ENCODE data around the gene FAM163B.

The FAM163B gene

DNA sequence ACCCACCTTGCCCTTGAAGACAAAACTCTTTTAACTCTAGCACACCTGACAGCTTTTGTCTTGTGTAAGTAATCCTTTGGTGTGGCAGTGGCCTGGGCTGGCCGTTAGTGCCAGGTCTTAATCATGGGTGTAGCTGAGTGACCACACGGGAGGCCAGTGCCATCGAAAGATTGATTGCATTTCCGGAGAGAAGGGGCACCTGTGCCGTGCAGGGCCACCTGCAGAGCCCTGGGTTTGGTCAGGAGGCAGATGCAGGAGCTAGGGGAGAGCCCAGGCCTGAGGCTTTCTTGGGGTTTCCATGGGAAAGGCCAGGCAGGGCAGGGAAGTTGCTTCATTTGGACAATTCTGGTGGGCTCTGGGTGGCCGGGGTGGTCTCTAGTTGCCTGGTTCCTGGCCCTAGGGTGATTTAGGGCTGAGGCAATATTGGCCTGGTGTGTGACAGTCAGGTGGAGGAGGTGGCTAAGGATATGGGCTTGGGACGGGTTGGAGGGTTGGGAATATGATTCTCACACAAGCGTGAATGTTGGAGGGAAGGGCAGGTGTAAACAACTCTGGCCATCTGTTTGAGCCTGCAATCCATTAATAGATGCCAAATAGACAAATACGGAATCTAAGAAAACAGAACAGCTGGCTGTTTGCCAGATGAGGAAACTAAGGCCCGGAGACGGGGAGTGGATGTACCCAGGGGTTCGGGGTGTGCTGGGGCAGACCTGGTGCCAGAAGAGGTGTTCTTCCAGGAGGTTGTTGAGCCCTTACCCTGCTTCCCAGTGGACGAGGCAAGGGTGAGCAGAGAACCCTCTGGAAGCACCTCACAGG lies 31.6 kb upstream of the FAM163B start:
- no peak overlapping the region for H3K27ac ChIP-seq (ENCODE audit: poor library complexity, severe bottlenecking)
- H3K27me3 ChIP-seq (ENCODE audit: insufficient read depth, poor library complexity, severe bottlenecking) = peaks cover 51% of the 10 kb centered on the region
- no peak for TF ChIP-seq CTCF (IDR thresholded peaks at IDR 0.05; ENCODE audit: poor library complexity, severe bottlenecking)
- no peak overlapping the region for H3K4me3 ChIP-seq (ENCODE audit: severe bottlenecking)
- DNase-seq (ENCODE audit: low spot score) (no peak), ATAC-seq (ENCODE audit: low read depth) (no peak)
- H3K4me1 ChIP-seq (ENCODE audit: insufficient read depth, poor library complexity, severe bottlenecking) = no peaks in the 10 kb centered on the region
- no peaks in the 10 kb centered on the region for H3K36me3 ChIP-seq (ENCODE audit: low read depth)
- no peaks in the 10 kb centered on the region for H3K9me3 ChIP-seq (ENCODE audit: severe bottlenecking)

DNA sequence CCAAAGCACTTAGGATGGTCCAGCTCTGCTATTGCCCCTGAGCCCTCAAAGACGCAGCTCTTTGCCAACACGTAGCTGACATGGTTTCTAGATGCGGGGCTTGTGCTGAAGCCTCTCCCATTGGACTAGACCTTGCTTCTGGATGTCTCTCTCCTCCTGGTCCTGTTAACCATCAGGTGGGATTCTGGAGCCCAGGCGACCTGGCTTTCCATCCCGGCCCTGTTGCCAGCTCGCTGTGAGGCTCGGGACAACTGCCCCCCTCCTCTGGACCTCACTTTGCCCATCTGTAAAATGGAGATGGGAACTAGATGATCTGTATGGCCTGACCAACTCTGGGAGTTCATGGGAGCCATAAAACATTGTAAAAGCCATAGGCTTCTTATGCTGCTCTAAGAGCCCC lies 31.0 kb upstream of the FAM163B start:
- ATAC-seq (ENCODE audit: low read depth) (no peak), DNase-seq (ENCODE audit: low spot score) (no peak)
- H3K27ac ChIP-seq (ENCODE audit: poor library complexity, severe bottlenecking) = no peak overlapping the region
- H3K27me3 ChIP-seq (ENCODE audit: insufficient read depth, poor library complexity, severe bottlenecking) = peaks cover 51% of the 10 kb centered on the region
- H3K9me3 ChIP-seq (ENCODE audit: severe bottlenecking) = no peaks in the 10 kb centered on the region
- no peak overlapping the region for H3K4me3 ChIP-seq (ENCODE audit: severe bottlenecking)
- no peaks in the 10 kb centered on the region for H3K36me3 ChIP-seq (ENCODE audit: low read depth)
- no peaks in the 10 kb centered on the region for H3K4me1 ChIP-seq (ENCODE audit: insufficient read depth, poor library complexity, severe bottlenecking)
- TF ChIP-seq CTCF (IDR thresholded peaks at IDR 0.05; ENCODE audit: poor library complexity, severe bottlenecking) = no peak

DNA sequence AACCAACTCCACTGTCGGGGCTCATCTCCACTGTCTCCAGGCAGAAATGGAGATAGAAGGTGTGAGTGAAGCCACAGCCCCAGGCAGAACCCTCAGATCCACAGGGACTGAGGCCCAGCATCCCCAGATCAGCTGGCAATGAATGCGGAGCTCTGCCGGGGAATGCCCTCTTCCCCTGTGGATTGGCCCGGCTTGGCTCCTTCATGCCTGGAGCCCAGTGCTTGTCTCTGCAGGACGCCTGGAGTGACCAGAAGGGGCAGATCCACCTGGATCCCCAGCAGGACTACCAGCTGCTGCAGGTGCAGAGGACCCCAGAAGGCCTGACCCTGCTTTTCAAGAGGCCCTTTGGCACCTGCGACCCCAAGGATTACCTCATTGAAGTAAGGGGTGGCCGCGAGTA lies 30.4 kb upstream of the FAM163B start:
- Histone ChIP-seq H3K4me3 (ENCODE audit: severe bottlenecking) (no peak overlapping the region), H3K27ac (ENCODE audit: poor library complexity, severe bottlenecking) (no peak overlapping the region), H3K9me3 (ENCODE audit: severe bottlenecking) (no peaks in the 10 kb centered on the region), H3K27me3 (ENCODE audit: insufficient read depth, poor library complexity, severe bottlenecking) (peaks cover 51% of the 10 kb centered on the region), H3K36me3 (ENCODE audit: low read depth) (no peaks in the 10 kb centered on the region), H3K4me1 (ENCODE audit: insufficient read depth, poor library complexity, severe bottlenecking) (no peaks in the 10 kb centered on the region)
- DNase-seq (ENCODE audit: low spot score) (no peak), ATAC-seq (ENCODE audit: low read depth) (no peak)
- no peak for TF ChIP-seq CTCF (IDR thresholded peaks at IDR 0.05; ENCODE audit: poor library complexity, severe bottlenecking)

GRCh38 chr9:133638711-133639110 lies 29.5 kb upstream of the FAM163B start:
- DNase-seq (ENCODE audit: low spot score) = no peak
- TF ChIP-seq CTCF (IDR thresholded peaks at IDR 0.05; ENCODE audit: poor library complexity, severe bottlenecking) = no peak
- Histone ChIP-seq H3K4me1 (ENCODE audit: insufficient read depth, poor library complexity, severe bottlenecking) (no peaks in the 10 kb centered on the region), H3K9me3 (ENCODE audit: severe bottlenecking) (no peaks in the 10 kb centered on the region), H3K27ac (ENCODE audit: poor library complexity, severe bottlenecking) (no peak overlapping the region), H3K36me3 (ENCODE audit: low read depth) (no peaks in the 10 kb centered on the region), H3K27me3 (ENCODE audit: insufficient read depth, poor library complexity, severe bottlenecking) (peaks cover 46% of the 10 kb centered on the region), H3K4me3 (ENCODE audit: severe bottlenecking) (no peak overlapping the region)
- no peak for ATAC-seq (ENCODE audit: low read depth)

- no peak for ATAC-seq (ENCODE audit: low read depth)
- Histone ChIP-seq H3K27ac (ENCODE audit: poor library complexity, severe bottlenecking) (no peak overlapping the region), H3K4me3 (ENCODE audit: severe bottlenecking) (no peak overlapping the region), H3K9me3 (ENCODE audit: severe bottlenecking) (no peaks in the 10 kb centered on the region), H3K27me3 (ENCODE audit: insufficient read depth, poor library complexity, severe bottlenecking) (peaks cover 43% of the 10 kb centered on the region), H3K36me3 (ENCODE audit: low read depth) (no peaks in the 10 kb centered on the region), H3K4me1 (ENCODE audit: insufficient read depth, poor library complexity, severe bottlenecking) (no peaks in the 10 kb centered on the region)
- DNase-seq (ENCODE audit: low spot score) = no peak
- no peak for TF ChIP-seq CTCF (IDR thresholded peaks at IDR 0.05; ENCODE audit: poor library complexity, severe bottlenecking)
Measured at GRCh38 chr9:133638076-133638475, 28.9 kb upstream of the FAM163B start.

Measured in RWPE2 (cell line).